ENCODE results near the gene POM121L2. TPM values are rescaled to one million over a fixed set of nuclear protein-coding genes. Genes with fewer than 3 reads are reported as not detected.

The POM121L2 gene
- polyA plus RNA-seq, 3 donors = not detected

DNA sequence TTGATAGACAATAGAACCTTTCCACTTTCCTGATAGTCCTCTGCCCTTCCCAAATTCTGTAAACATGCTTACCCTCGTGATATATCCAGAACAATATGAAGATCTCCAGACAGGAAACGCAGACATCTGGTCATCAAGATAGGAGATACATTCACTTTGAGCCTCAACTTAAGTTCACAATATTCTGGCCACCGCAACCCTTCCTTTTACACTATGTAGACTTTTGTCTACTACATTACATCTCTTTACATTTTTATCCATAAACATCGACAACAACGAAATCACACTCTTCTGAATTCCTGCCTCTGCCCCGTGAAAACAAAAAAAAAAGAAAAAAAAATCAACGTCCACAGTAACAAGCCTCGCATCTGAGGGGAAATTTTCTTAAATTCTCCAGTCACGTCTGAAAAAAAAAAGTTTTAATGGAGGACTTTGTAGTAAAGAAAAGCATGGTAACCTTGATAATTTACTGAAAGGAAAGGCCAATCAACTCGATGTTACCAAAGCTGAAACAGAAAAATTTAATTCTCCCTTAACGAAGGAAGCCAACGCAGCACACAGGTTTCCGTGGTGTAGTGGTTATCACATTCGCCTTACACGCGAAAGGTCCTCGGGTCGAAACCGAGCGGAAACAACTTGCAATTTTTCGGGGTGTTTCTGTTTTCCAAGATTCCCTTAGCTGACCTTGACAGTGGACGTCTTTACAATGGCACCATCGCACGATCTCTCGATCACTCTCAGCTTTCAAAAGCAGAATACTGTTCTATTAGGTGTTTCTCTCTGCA, 21.8 kb downstream of the POM121L2 start:
- H3K27ac ChIP-seq (ENCODE audit: low read depth in 1 of 2, low read length in 2 of 2) = no peak overlapping the region
- H3K9me3 ChIP-seq (replicated peaks in 1 of 2; ENCODE audit: control insufficient read depth in 1 of 2, insufficient read depth in 1 of 2, low read length in 2 of 2) = peaks cover 25 to 85% of the 10 kb centered on the region in 2 donors
- WGBS (ENCODE audit: insufficient coverage) = 8% methylated on average over 18 of the region's 25 CpGs
- Mint-ChIP-seq H3K27ac (no peak overlapping the region), H3K36me3 (peaks cover 2 to 14% of the 10 kb centered on the region in 2 donors), H3K4me1 (no peaks in the 10 kb centered on the region), H3K9me3 (peaks cover 27 to 86% (median 72%) of the 10 kb centered on the region in 7 donors), H3K4me3 (peak overlapping the region in 1 of 2 donors; percentile 52), H3K27me3 (ENCODE audit: low read depth in 3 of 3) (peaks cover 80 to 93% (median 92%) of the 10 kb centered on the region in 3 donors)
- no peak overlapping the region for H2AFZ ChIP-seq (ENCODE audit: insufficient read depth, low read depth, low read length, poor library complexity, severe bottlenecking)
- intact Hi-C loops (cut with micrococcal nuclease) = loop anchor here in 1 of 2 donors (10.0 kb wide), 1 partner anchor 385 kb away; no protein-coding TSS in a partner anchor
- no peak overlapping the region for H3K9ac ChIP-seq (ENCODE audit: insufficient read depth, low read length, poor library complexity, severe bottlenecking)
- H3K36me3 ChIP-seq (replicated peaks in 1 of 2; ENCODE audit: control insufficient read depth in 1 of 2, insufficient read depth in 2 of 2, low read length in 2 of 2) = no peaks in the 10 kb centered on the region
- TF ChIP-seq, protein P1, sequence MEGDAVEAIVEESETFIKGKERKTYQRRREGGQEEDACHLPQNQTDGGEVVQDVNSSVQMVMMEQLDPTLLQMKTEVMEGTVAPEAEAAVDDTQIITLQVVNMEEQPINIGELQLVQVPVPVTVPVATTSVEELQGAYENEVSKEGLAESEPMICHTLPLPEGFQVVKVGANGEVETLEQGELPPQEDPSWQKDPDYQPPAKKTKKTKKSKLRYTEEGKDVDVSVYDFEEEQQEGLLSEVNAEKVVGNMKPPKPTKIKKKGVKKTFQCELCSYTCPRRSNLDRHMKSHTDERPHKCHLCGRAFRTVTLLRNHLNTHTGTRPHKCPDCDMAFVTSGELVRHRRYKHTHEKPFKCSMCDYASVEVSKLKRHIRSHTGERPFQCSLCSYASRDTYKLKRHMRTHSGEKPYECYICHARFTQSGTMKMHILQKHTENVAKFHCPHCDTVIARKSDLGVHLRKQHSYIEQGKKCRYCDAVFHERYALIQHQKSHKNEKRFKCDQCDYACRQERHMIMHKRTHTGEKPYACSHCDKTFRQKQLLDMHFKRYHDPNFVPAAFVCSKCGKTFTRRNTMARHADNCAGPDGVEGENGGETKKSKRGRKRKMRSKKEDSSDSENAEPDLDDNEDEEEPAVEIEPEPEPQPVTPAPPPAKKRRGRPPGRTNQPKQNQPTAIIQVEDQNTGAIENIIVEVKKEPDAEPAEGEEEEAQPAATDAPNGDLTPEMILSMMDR (IDR thresholded peaks at IDR 0.05) = no peak
- DNase-seq = no peak
- H3K4me3 ChIP-seq (replicated peaks in 1 of 3; ENCODE audit: low read depth in 2 of 3, low read length in 3 of 3) = no peak overlapping the region
- H4K20me1 ChIP-seq (ENCODE audit: insufficient read depth, low read length) = no peaks in the 10 kb centered on the region
- no peaks in the 10 kb centered on the region for H3K4me1 ChIP-seq (ENCODE audit: control insufficient read depth in 1 of 2, insufficient read depth in 2 of 2, low read length in 2 of 2)
- no peaks in the 10 kb centered on the region for H3K79me2 ChIP-seq (ENCODE audit: insufficient read depth, low read length)
- H3K27me3 ChIP-seq (ENCODE audit: control insufficient read depth in 2 of 2, insufficient read depth in 2 of 2, low read length in 2 of 2) = peaks cover 88 to 98% of the 10 kb centered on the region in 2 donors
- no peak overlapping the region for H3K4me2 ChIP-seq (replicated peaks; ENCODE audit: extremely low read depth, low read length, poor library complexity, severe bottlenecking)

DNA sequence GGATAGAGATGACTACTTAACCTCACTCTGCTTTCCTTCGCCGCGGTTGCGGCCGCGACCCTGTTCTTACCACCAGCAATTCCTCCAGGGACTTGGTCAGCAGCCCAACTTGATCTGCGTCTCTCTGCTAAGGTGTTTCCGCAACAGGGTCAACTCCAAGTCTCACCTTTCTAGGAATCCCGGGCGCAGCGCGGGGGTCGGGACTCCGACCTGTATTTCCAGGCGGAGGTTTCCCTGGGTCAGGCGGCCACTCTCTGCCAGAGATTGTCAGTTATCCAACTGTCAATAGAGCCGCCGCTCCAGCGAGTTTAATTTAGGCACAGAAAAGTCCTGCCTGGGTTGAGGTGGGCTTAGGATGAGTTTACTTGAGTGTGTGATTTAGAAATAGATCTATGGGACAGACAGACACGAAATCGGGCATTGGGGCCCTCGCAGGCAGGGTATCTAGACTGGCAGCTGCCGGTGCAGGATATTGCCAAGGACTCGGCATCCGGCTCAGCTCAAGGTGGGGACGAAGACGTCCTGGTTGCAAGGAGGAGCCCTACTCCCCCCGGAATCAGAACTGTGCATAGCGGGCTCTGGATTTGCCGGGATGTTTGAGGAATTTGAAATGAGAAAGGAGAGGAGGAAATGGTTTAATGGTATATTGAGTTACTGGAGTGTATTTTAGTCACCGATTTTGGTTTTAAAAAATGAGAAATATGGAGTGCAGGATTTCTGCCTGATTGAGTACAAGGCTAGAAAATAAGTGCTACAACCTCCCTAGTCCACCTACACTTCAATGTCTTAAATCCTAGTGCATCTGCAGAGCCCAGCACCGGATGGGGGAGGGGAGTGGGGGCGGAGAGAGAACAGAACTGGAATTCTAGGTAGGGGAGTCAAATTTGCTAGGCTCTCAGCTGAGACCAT, 23.7 kb downstream of the POM121L2 start:
- peaks cover 81 to 93% (median 93%) of the 10 kb centered on the region in 3 donors for H3K27me3 Mint-ChIP-seq (ENCODE audit: low read depth in 3 of 3)
- Histone ChIP-seq H3K79me2 (ENCODE audit: insufficient read depth, low read length) (no peaks in the 10 kb centered on the region), H3K27ac (ENCODE audit: low read depth in 1 of 2, low read length in 2 of 2) (no peak overlapping the region), H3K27me3 (ENCODE audit: control insufficient read depth in 2 of 2, insufficient read depth in 2 of 2, low read length in 2 of 2) (peaks cover 88 to 99% of the 10 kb centered on the region in 2 donors), H3K9me3 (replicated peaks in 1 of 2; ENCODE audit: control insufficient read depth in 1 of 2, insufficient read depth in 1 of 2, low read length in 2 of 2) (peaks cover 35 to 85% of the 10 kb centered on the region in 2 donors), H3K9ac (ENCODE audit: insufficient read depth, low read length, poor library complexity, severe bottlenecking) (no peak overlapping the region), H2AFZ (ENCODE audit: insufficient read depth, low read depth, low read length, poor library complexity, severe bottlenecking) (no peak overlapping the region), H4K20me1 (ENCODE audit: insufficient read depth, low read length) (no peaks in the 10 kb centered on the region), H3K36me3 (replicated peaks in 1 of 2; ENCODE audit: control insufficient read depth in 1 of 2, insufficient read depth in 2 of 2, low read length in 2 of 2) (no peaks in the 10 kb centered on the region), H3K4me3 (replicated peaks in 1 of 3; ENCODE audit: low read depth in 2 of 3, low read length in 3 of 3) (no peak overlapping the region), H3K4me2 (replicated peaks; ENCODE audit: extremely low read depth, low read length, poor library complexity, severe bottlenecking) (no peak overlapping the region), H3K4me1 (ENCODE audit: control insufficient read depth in 1 of 2, insufficient read depth in 2 of 2, low read length in 2 of 2) (no peaks in the 10 kb centered on the region)
- H3K4me1 Mint-ChIP-seq = no peaks in the 10 kb centered on the region
- DNase-seq = no peak
- WGBS (ENCODE audit: insufficient coverage) = 8% methylated on average over 27 of the region's 33 CpGs
- peaks cover 2 to 21% of the 10 kb centered on the region in 2 donors for H3K36me3 Mint-ChIP-seq
- H3K27ac Mint-ChIP-seq = peak overlapping the region in 1 of 7 donors; percentile 23
- H3K4me3 Mint-ChIP-seq = peak overlapping the region in 1 of 2 donors; percentile 82
- peaks cover 34 to 86% (median 74%) of the 10 kb centered on the region in 7 donors for H3K9me3 Mint-ChIP-seq
- TF ChIP-seq, protein P1 (IDR thresholded peaks at IDR 0.05) = no peak
- intact Hi-C loops (cut with micrococcal nuclease) = no loop called here
